EL (cell line): Measurements from ENCODE around the gene DDX27.

ENCODE experiments used
- DNase-seq: peaks from one replicate; pipeline ENCODE4 v3.0.0-alpha.2; 2016

DDX27 gene

DNA sequence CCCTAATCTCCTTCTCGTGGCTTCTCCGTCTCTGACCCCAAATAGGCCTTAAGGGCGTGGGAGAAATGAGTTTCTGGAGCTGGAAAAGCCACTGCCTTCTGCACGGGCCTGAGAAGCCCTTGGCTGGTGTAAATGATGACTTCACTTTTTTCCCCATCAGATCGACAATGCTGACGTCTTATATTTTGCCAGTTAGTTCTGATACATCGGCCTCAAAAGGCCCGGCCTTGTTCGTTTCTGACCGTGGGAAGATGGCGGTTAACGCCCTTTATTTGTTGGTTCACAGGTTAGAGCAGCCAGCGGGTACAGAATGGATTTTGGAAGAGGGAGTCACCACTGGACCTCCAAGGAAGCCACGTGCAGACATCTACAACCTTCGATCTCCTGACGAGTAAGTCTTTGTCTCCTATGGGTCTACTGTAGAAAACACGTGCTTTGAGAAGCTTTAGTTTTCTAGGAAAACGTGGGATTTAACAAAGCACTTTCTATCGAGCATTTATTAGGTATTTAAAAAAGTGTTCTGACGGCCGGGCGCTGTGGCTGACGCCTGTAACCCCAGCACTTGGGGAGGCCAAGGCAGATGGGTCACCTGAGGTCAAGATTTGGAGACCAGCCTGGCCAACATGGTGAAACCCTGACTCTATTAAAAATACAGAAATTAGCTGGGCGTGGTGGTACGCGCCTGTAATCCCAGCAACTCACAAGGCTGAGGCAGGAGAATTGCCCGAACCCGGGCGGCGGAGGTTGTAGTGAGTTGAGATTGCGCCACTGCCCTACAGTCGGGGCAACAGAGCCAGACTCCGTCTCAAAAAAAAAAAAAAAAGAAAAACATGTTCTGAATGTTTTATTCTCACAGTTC, 59.8 kb downstream of the DDX27 start:
- DNase-seq: peak; percentile 30

GRCh38 chr20:49279677-49280462, 60.7 kb downstream of the DDX27 start:
- no peak for DNase-seq

DNA sequence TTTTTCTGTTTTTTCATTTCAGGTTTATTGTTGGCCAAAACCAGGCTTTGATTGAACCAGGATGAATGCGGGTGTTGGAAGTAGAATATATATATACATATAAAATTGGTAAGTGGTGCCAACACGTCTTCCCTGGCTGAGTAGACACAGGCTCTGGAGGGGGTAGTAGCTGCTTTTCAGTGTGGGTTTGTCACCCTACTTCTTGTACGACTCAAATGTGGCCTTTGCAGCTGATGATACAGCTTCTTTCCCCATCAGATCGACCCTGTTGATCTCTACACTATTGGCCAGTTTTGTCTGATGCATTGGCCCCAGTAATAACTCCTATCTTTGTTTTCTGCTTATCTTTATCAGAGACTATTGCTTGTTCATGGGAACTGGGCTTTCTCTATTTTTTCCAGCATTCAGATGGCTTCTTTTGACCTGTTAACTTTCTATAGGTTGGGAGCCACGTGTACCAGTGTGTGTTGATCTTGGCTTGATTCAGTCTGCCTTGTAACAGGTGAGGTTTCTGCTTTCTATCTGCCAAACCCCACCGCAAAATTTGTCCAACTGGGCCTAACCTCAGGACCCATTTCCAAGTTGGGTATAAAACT, 61.3 kb downstream of the DDX27 start:
- peak; percentile 35 for DNase-seq

GRCh38 chr20:49281059-49281912, 62.1 kb downstream of the DDX27 start:
- DNase-seq: peak; percentile 54

- no peak for DNase-seq
Observed at GRCh38 chr20:49281913-49282467, 62.8 kb downstream of the DDX27 start.

DNA sequence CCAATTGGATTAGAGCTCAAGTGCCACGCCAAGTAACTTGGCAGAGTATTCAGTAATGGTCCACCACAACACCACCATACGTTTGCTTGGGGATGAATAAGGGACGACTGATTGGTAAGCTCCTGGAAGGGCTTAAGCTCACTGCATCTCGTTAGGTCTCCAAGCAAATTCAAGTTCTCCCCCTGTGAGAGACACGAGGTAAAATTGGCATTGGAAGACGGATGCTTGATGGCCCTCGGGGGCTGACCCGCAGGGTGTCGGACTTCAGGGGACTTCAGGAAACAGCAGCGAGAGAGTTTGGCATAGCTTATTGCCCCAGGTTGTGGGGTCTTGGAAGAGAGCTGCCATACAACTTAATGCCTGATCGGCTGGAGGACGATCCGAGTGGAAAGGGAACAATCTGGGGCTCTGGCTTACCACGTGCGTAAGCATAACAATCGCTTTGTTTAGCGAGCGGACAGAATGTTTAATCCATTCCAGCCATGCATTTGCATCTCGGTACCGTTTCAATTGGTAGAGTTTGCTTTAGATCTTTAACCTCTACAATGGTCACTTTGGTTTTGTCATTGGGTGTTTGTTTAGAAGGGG, 63.5 kb downstream of the DDX27 start:
- DNase-seq: peak; percentile 28

DNA sequence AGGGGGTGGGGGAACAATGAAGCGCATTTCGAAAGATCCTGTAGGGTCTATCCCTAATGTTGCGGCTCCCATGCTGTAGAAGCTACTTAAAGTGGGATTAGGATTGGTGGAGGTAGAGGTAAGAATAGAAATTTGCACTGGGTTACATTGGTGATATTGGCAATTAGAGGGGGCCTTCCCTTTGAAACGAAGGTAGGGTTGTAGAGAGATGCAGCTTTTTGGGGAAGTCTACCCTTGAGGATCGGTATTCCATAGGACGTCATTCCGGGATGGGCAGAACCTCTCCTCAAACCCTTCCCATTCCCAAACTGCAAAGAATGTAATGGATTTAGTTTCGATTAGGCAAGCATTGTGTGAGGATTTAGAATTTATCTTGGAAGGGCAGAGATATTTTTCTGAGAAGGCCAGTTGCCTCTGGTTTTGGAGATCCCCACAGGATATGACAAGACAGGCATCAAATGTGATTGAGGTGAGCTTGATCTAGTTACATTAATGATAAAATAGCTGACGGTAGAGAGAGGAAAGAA, 64.0 kb downstream of the DDX27 start:
- DNase-seq: peak; percentile 41

- DNase-seq: no peak
Observed at GRCh38 chr20:49283703-49284625, 64.7 kb downstream of the DDX27 start.

DNA sequence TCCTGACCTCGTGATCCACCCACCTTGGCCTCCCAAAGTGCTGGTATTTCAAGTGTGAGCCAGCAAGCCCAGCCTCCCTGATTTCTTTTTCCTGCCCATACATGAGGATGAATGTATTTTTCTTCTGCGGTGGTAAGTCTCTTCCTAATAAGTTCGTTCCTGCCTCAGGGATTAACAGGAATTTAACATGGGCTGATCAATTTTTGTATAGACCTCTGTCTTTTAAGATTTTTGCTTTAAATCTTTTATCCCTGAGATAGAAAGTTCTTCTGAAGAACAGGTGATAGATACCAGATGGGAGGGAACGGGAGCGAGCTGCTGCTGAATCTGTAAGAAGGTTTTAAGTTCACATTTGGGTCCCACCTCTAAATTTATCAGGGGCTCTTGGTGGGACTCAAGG, 65.6 kb downstream of the DDX27 start:
- peak; percentile 17 for DNase-seq

GRCh38 chr20:49285233-49285668, 66.0 kb downstream of the DDX27 start:
- DNase-seq: peak; percentile 17

DNA sequence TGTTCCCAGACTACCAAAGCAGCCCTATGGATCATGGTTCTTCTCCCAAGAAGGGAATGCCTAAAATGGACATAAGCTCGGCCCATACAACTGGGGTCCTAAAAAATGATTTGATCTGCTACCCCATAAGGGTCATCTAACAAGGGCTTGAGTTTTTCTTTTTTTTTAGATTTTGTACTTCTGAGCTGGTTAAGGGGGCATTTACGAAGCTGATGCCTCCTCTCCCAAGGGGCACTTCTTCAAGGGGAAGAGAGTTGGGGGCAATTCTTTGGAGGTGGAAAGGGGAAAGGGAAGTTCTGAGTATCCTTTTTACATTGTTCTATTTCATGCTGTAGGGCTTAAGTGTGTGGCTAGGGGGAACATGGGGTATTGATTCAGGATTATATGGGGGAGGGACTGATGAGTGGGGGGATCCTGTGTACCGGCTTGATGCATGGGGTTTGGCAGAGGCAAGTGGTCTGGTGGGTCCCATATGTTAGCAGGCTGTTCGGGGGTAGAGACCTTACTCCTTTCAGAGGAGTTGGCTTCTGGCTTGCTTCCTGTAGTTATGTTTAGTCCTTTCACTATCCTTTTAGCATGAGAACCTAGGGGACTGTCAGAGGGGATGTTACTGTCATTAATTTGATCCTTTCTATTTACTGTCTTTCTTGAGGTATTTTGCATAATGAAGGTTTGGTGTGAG, 66.7 kb downstream of the DDX27 start:
- DNase-seq: peak; percentile 24

DNA sequence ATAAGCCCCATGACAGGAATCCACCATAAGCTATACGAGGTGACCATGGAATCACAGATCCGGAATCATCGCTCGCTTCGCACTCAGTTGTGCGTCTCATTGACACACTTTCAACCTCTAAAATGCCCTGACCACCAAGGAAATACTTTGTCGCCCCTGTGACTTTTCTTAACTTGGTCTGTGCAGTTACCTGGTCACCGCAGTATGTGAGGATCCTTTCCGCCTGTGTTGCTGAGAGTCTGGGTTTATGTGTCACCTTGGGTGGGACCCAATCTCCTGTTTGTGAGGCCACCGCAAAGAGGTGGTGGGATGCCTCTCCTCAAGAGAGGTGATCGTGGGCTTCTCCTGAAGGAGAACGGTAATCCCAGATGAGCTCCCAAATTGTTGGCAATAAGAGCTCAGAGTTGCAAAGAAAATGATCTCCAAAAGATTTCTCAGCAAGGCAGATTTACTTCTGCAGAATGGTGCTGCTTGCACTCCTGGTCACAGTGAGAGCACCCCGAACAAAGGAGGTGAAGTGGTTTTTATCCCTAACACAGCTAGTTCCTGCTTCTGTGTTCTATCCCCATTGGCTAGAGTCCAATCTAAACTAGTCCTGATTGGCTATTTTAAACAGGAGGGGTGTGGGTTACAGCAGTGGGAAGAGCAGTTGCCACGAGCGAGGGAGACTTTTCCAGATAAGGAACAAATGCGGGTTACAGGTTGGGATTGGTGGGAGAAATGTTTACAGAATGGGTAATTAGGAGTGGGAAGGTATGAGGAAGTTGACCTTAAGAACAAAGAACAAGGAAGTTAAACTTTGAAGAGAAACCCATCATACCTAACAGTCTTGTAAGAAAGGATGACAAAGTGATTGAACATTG, 67.7 kb downstream of the DDX27 start:
- DNase-seq: peak; percentile 56

GRCh38 chr20:49287555-49288249, 68.5 kb downstream of the DDX27 start:
- peak; percentile 72 for DNase-seq

- no peak for DNase-seq
Observed at GRCh38 chr20:49288250-49288751, 69.1 kb downstream of the DDX27 start.

DNA sequence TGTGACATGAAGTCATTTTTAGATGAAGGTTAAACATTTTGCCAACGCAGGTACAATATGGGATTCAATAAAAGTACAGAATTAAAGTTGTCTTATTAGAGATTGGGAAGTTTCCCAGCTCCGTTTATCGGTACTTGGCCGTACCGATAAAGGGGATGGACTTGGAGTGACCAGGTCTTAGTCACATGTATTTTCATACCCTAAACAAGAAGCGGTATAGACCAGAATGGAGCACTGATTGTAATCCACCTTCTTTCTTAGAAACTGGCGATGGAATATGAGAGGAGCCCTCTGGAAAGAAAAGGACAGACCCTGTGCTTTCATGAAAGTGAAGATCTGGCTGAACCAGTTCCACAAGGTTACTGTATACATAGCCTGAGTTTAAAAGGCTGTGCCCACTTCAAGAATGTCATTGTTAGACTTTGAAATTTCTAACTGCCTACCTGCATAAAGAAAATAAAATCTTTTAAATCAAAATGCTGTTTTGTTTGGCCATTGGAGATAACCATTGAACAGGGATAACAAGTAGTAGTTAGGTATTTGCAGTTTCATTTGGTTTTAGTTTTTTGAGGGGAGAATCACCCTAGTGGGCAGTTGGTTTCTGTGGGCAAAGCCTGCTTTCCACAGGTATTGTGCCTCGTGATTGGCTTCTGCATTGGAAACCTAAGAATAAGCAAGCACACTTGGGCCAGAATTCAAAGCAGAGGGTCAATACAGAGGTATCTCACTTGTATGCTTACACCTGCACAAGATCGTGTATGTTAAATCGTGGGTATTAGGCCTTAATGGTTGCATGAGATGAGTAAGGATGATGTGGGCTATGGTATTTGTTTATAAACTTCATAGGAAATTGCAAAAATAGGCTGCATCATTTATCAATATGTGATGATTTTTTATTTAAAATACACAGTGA, 69.8 kb downstream of the DDX27 start:
- DNase-seq: peak; percentile 24

GRCh38 chr20:49290608-49291191, 71.5 kb downstream of the DDX27 start:
- DNase-seq: peak; percentile 22
